Chondrocyte (in vitro differentiated cells): Measurements from ENCODE around the gene DSCAM. TPM values are rescaled to one million over a fixed set of nuclear protein-coding genes. Genes with fewer than 3 reads are reported as not detected.

ENCODE experiments used
- DNase-seq: peaks from one replicate; pipeline ENCODE4 v3.0.0; 2021; ENCODE audit warnings: mixed read lengths, low spot score
- H3K27ac Mint-ChIP-seq: one replicate; pipeline ENCODE4 v1.8.0; 2021; ENCODE audit warnings: mild to moderate bottlenecking, moderate library complexity, mixed read lengths; ENCODE audit not compliant: unreplicated experiment
- H3K27me3 Mint-ChIP-seq: 2 replicates; pipeline ENCODE4 v1.8.0; 2021; ENCODE audit warnings: low read depth, mixed read lengths
- H3K36me3 Mint-ChIP-seq: 2 replicates; pipeline ENCODE4 v1.8.0; 2021; ENCODE audit warnings: low read depth, mixed read lengths
- H3K4me1 Mint-ChIP-seq: 2 replicates; pipeline ENCODE4 v1.8.0; 2021; ENCODE audit warnings: low read depth, mild to moderate bottlenecking, mixed read lengths
- H3K4me3 Mint-ChIP-seq: one replicate; pipeline ENCODE4 v1.8.0; 2021; ENCODE audit warnings: mild to moderate bottlenecking, moderate library complexity, mixed read lengths; ENCODE audit not compliant: unreplicated experiment
- H3K9me3 Mint-ChIP-seq: 2 replicates; pipeline ENCODE4 v1.8.0; 2021; ENCODE audit warnings: low read depth, mixed read lengths
- total RNA-seq: library from RNA; stranded (reverse); gene quantifications from 3 replicates; pipeline ENCODE4 v1.2.1, GENCODE V29; 2021
- TF ChIP-seq, protein P1 (sequence below): fragments of 200-600 bp; sonication (generic); IDR thresholded peaks from 2 replicates; pipeline ENCODE4 v1.5.0; 2021; ENCODE audit warnings: antibody characterized with exemption, mild to moderate bottlenecking, moderate library complexity

DSCAM gene
- total RNA-seq, 1 donor from 2014 or later, result not detected

GRCh38 chr21:40587736-40588346, 259.1 kb downstream of the DSCAM start:
- no peaks in the 10 kb centered on the region for H3K36me3 Mint-ChIP-seq
- no peaks in the 10 kb centered on the region for H3K4me1 Mint-ChIP-seq
- no peak overlapping the region for H3K27ac Mint-ChIP-seq
- peaks cover 23% of the 10 kb centered on the region for H3K9me3 Mint-ChIP-seq
- TF ChIP-seq, protein P1, sequence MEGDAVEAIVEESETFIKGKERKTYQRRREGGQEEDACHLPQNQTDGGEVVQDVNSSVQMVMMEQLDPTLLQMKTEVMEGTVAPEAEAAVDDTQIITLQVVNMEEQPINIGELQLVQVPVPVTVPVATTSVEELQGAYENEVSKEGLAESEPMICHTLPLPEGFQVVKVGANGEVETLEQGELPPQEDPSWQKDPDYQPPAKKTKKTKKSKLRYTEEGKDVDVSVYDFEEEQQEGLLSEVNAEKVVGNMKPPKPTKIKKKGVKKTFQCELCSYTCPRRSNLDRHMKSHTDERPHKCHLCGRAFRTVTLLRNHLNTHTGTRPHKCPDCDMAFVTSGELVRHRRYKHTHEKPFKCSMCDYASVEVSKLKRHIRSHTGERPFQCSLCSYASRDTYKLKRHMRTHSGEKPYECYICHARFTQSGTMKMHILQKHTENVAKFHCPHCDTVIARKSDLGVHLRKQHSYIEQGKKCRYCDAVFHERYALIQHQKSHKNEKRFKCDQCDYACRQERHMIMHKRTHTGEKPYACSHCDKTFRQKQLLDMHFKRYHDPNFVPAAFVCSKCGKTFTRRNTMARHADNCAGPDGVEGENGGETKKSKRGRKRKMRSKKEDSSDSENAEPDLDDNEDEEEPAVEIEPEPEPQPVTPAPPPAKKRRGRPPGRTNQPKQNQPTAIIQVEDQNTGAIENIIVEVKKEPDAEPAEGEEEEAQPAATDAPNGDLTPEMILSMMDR, result no peak
- DNase-seq, result no peak
- no peaks in the 10 kb centered on the region for H3K27me3 Mint-ChIP-seq
- H3K4me3 Mint-ChIP-seq, result no peak overlapping the region

DNA sequence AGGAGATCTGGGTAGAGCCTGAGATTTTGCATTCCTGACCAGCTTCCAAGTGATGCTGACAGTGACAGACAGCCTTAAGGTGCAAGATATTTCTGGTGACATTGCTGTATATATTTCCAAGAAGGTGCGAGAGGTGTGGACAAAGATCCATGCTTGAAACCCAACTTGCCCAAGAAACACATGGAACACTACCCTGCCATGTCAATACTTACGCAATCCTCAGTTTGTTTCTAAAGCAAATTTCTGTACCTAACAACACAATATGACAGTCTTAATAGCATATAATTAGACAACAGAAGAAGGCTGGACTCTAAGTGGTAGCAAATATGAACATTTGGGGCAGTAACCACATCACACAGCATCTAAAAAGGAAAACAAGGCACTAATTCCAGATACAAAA, 260.4 kb downstream of the DSCAM start:
- DNase-seq, result no peak
- Mint-ChIP-seq H3K9me3 (peaks cover 18% of the 10 kb centered on the region), H3K27me3 (no peaks in the 10 kb centered on the region), H3K4me3 (no peak overlapping the region), H3K27ac (no peak overlapping the region), H3K36me3 (no peaks in the 10 kb centered on the region), H3K4me1 (no peaks in the 10 kb centered on the region)
- TF ChIP-seq, protein P1, result no peak

DNA sequence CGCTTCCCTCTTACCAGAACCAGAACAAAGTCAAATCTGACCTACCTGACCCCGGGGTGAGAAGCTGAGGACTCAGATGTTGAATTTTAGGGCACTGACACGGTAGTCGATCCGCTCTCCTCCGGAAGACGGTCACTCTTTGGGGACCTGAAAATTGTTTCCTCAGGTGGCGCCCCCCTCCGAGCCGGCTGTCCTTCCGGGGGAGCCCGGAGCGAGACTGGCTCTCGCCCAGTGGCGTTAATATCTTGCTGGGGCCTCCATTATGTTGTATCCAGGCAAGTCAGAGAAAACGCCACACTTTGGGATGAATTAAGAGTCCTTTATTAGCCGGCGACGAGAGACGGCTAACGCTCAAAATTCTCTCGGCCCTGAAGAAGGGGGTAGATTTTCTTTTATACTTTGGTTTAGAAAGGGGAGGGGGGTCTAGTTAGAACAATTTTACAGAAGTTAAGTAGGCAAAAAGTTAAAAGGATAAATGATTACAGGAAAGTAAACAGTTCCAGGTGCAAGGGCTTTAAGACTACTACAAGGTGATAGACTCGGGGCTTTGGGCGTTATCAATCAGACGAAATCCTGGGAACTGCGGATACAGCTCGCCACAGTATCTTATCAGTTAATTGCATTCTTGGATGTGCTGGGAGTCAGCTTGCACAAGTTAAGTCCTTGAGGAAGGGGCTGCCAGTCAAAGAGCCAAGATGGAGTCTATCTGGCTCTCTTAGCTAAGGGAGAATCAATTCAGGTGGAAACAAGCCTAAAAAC, 269.5 kb downstream of the DSCAM start:
- no peak overlapping the region for H3K27ac Mint-ChIP-seq
- H3K4me1 Mint-ChIP-seq, result peaks cover 6% of the 10 kb centered on the region
- H3K27me3 Mint-ChIP-seq, result no peaks in the 10 kb centered on the region
- peaks cover 18% of the 10 kb centered on the region for H3K9me3 Mint-ChIP-seq
- DNase-seq, result no peak
- TF ChIP-seq, protein P1, result no peak
- no peak overlapping the region for H3K4me3 Mint-ChIP-seq
- H3K36me3 Mint-ChIP-seq, result no peaks in the 10 kb centered on the region

DNA sequence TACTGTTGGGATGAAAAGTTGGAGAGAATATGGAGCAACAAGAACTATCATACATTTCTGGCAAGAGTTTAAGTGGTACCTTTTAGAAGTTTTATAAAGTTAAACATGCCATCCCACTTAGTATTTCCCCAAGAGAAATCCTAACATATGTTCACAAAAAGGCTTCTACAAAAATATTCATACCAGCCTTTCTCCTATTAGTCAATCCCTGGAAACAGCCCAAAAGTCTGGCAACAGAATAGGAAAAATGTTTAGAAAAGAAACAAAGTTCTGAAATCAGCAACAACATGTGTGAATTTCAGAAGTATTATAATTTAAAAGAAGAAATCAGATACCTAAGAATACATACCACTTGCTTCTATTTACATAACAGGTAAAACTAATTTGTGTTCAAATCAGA, 271.0 kb downstream of the DSCAM start:
- TF ChIP-seq, protein P1, result no peak
- Mint-ChIP-seq H3K36me3 (no peaks in the 10 kb centered on the region), H3K27me3 (no peaks in the 10 kb centered on the region), H3K9me3 (peaks cover 18% of the 10 kb centered on the region), H3K4me1 (peaks cover 6% of the 10 kb centered on the region), H3K27ac (no peak overlapping the region), H3K4me3 (no peak overlapping the region)
- no peak for DNase-seq

- Mint-ChIP-seq H3K4me3 (no peak overlapping the region), H3K4me1 (no peaks in the 10 kb centered on the region), H3K36me3 (no peaks in the 10 kb centered on the region), H3K27ac (no peak overlapping the region), H3K27me3 (no peaks in the 10 kb centered on the region), H3K9me3 (peaks cover 18% of the 10 kb centered on the region)
- TF ChIP-seq, protein P1, result no peak
- no peak for DNase-seq
Observed at GRCh38 chr21:40569357-40569756, 277.6 kb downstream of the DSCAM start.
